ENCODE results near the gene YIPF5.

DNA sequence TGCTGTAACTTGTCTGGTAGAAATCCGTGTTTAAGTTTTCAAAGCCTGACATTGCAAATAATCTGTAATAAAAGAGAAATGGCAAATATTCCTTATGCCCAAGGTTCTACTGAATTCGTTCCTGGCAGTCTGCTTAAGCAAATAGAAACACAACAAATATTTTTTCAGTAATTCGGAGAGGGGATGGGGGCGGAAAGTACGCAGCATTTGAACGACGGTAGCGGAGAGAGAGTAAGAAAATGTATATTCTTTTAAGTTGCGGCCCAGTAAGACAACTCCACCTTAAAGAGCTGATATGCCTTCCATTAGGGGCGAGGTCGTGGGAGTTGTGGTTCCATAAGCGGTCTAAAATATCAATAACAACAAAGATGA, 569 bp downstream of the YIPF5 start:
- TF ChIP-seq, protein P1, sequence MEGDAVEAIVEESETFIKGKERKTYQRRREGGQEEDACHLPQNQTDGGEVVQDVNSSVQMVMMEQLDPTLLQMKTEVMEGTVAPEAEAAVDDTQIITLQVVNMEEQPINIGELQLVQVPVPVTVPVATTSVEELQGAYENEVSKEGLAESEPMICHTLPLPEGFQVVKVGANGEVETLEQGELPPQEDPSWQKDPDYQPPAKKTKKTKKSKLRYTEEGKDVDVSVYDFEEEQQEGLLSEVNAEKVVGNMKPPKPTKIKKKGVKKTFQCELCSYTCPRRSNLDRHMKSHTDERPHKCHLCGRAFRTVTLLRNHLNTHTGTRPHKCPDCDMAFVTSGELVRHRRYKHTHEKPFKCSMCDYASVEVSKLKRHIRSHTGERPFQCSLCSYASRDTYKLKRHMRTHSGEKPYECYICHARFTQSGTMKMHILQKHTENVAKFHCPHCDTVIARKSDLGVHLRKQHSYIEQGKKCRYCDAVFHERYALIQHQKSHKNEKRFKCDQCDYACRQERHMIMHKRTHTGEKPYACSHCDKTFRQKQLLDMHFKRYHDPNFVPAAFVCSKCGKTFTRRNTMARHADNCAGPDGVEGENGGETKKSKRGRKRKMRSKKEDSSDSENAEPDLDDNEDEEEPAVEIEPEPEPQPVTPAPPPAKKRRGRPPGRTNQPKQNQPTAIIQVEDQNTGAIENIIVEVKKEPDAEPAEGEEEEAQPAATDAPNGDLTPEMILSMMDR (IDR thresholded peaks at IDR 0.05; ENCODE audit: low read length): no peak
- no peak for TF ChIP-seq EZH2 (optimal IDR thresholded peaks at IDR 0.05; ENCODE audit: low read depth, low read length)
- TF ChIP-seq EZH2phosphoT487 (IDR thresholded peaks at IDR 0.05; ENCODE audit: low read length): no peak
